Stimulated activated CD8-positive, alpha-beta memory T cell treated with anti-CD3 and anti-CD28 coated beads, Interleukin-12 subunit alpha, Interleukin-12 subunit beta, amount 100 ng/mL, for 24 hours (primary cell): ENCODE measurements around the gene SAMD11.

Source experiments
- DNase-seq: peaks from one replicate; pipeline ENCODE4 v3.0.0-alpha.2; 2020; ENCODE audit errors: extremely low read depth

The SAMD11 gene

GRCh38 chr1:932776-933602 lies 9.3 kb downstream of the SAMD11 start:
- no peak for DNase-seq

GRCh38 chr1:933603-933940 lies 9.8 kb downstream of the SAMD11 start:
- no peak for DNase-seq

- DNase-seq: no peak
These were observed 11.4 kb downstream of the SAMD11 start for GRCh38 chr1:934991-935750.

GRCh38 chr1:935751-936231 lies 12.1 kb downstream of the SAMD11 start:
- DNase-seq: no peak

- DNase-seq: no peak
These were observed 12.9 kb downstream of the SAMD11 start for GRCh38 chr1:936348-937264.

- no peak for DNase-seq
These were observed 13.8 kb downstream of the SAMD11 start for GRCh38 chr1:937521-937920.

- DNase-seq: no peak
These were observed 14.5 kb downstream of the SAMD11 start for GRCh38 chr1:938088-938683.

- no peak for DNase-seq
These were observed 15.2 kb downstream of the SAMD11 start for GRCh38 chr1:938711-939489.

- DNase-seq: no peak
These were observed 15.9 kb downstream of the SAMD11 start for GRCh38 chr1:939511-940106.

- no peak for DNase-seq
These were observed 16.6 kb downstream of the SAMD11 start for GRCh38 chr1:940107-941014.

- no peak for DNase-seq
These were observed 17.4 kb downstream of the SAMD11 start for GRCh38 chr1:941015-941587.

- DNase-seq: no peak
These were observed 18.1 kb downstream of the SAMD11 start for GRCh38 chr1:941588-942383.

GRCh38 chr1:942411-942821 lies 18.7 kb downstream of the SAMD11 start:
- no peak for DNase-seq

- DNase-seq: no peak
These were observed 19.3 kb downstream of the SAMD11 start for GRCh38 chr1:942864-943533.

- no peak for DNase-seq
These were observed 20.0 kb downstream of the SAMD11 start for GRCh38 chr1:943545-944340.
